ENCODE measurements around the gene SLC23A1. TPM values are rescaled to one million over a fixed set of nuclear protein-coding genes. Genes with fewer than 3 reads are reported as not detected.

SLC23A1 gene
- total and polyA plus RNA-seq, 9 of the 15 experiments (the other 6 are each of a cell fraction or from before 2014, with no cell fraction given) = 0.03 to 0.20 (median 0.05) TPM; not detected in 5

DNA sequence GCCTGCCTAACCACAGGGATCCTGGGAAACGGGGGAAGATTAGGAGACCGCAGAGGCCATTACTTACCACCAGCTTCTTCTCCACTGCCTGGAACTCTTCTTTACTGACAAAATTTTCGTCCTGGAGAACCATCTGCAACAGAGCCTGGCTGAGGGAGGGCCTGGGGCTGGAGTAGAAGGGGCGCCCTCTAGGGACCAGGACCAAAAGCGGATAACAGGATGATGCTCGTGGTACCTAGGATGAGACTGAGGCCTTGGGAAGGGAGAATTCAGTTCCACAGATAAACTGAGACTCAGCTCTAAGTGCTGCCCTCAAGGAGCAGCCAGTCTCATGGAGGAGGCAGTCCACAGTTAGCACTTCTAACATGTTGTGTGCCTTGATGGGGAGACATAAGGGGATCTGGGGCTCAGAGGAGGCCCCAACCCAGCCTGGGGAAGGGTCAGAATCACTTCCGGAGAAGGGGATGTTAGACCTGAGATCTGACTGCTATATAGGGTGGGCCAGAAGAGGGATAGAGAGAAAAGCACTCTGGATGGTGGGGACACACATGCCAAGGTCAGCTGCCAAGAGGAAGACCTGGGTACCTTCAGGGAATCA is 19.6 kb upstream of the SLC23A1 start (continued):
- TF ChIP-seq, protein P1, sequence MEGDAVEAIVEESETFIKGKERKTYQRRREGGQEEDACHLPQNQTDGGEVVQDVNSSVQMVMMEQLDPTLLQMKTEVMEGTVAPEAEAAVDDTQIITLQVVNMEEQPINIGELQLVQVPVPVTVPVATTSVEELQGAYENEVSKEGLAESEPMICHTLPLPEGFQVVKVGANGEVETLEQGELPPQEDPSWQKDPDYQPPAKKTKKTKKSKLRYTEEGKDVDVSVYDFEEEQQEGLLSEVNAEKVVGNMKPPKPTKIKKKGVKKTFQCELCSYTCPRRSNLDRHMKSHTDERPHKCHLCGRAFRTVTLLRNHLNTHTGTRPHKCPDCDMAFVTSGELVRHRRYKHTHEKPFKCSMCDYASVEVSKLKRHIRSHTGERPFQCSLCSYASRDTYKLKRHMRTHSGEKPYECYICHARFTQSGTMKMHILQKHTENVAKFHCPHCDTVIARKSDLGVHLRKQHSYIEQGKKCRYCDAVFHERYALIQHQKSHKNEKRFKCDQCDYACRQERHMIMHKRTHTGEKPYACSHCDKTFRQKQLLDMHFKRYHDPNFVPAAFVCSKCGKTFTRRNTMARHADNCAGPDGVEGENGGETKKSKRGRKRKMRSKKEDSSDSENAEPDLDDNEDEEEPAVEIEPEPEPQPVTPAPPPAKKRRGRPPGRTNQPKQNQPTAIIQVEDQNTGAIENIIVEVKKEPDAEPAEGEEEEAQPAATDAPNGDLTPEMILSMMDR (IDR thresholded peaks at IDR 0.05 in 2 of 3, conservative IDR thresholded peaks at IDR 0.05 in 1 of 3; ENCODE audit: insufficient read depth in 2 of 3, low read depth in 1 of 3, low read length in 3 of 3) = peak; percentile 62 to 76 (median 67)
- TF ChIP-seq, protein P2, sequence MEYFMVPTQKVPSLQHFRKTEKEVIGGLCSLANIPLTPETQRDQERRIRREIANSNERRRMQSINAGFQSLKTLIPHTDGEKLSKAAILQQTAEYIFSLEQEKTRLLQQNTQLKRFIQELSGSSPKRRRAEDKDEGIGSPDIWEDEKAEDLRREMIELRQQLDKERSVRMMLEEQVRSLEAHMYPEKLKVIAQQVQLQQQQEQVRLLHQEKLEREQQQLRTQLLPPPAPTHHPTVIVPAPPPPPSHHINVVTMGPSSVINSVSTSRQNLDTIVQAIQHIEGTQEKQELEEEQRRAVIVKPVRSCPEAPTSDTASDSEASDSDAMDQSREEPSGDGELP (CRISPR knock-in tag; IDR thresholded peaks at IDR 0.05; ENCODE audit: borderline replicate concordance) = peak; percentile 17; the same call in 1 of the 2 replicates
- TF ChIP-seq CTBP1 (IDR thresholded peaks at IDR 0.05; ENCODE audit: borderline replicate concordance) = peak; percentile 64; the same call in 1 of the 2 replicates
- TF ChIP-seq, protein P3, sequence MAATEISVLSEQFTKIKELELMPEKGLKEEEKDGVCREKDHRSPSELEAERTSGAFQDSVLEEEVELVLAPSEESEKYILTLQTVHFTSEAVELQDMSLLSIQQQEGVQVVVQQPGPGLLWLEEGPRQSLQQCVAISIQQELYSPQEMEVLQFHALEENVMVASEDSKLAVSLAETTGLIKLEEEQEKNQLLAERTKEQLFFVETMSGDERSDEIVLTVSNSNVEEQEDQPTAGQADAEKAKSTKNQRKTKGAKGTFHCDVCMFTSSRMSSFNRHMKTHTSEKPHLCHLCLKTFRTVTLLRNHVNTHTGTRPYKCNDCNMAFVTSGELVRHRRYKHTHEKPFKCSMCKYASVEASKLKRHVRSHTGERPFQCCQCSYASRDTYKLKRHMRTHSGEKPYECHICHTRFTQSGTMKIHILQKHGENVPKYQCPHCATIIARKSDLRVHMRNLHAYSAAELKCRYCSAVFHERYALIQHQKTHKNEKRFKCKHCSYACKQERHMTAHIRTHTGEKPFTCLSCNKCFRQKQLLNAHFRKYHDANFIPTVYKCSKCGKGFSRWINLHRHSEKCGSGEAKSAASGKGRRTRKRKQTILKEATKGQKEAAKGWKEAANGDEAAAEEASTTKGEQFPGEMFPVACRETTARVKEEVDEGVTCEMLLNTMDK (IDR thresholded peaks at IDR 0.05; ENCODE audit: borderline replicate concordance, insufficient read depth, low read depth, low read length, poor library complexity, severe bottlenecking) = peak; percentile 77
- TF ChIP-seq SMC3 (conservative IDR thresholded peaks at IDR 0.05; ENCODE audit: insufficient read depth, low read depth, low read length) = 0 out of 2 replicates have a peak, but pooled peaks have one; percentile 34
- 0 out of 2 replicates have a peak, but pooled peaks have one; percentile 32 for TF ChIP-seq HDAC2 (IDR thresholded peaks at IDR 0.05)
- peak; percentile 7 to 49; a peak in 1 of 4 replicates for TF ChIP-seq KDM1A (IDR thresholded peaks at IDR 0.05)
- peak in 1 of 2 experiments; percentile 93; a peak in 2 of 4 replicates for TF ChIP-seq RCOR1 (IDR thresholded peaks at IDR 0.05; ENCODE audit: borderline replicate concordance in 1 of 2, low read depth in 2 of 2, low read length in 2 of 2)
- TF ChIP-seq ZNF316 (IDR thresholded peaks at IDR 0.05) = peak; percentile 44; the same call in 1 of the 2 replicates
